SU-DHL-6 (cell line): ENCODE results near the gene ZNF709.

Source experiments
- CTCF ChIP-seq: fragments of 200-600 bp; sonication (generic); IDR thresholded peaks from one replicate; pipeline ENCODE4 v1.5.1; 2017; ENCODE audit warnings: antibody characterized with exemption, mild to moderate bottlenecking, low read length, moderate library complexity; ENCODE audit not compliant: insufficient read depth, poor library complexity, severe bottlenecking
- EZH2phosphoT487 ChIP-seq: fragments of 200-600 bp; sonication (generic), shearing (Covaris generic); conservative IDR thresholded peaks from 2 replicates; pipeline ENCODE4 v1.6.1; 2018; ENCODE audit warnings: mild to moderate bottlenecking, antibody characterized with exemption, low read length, moderate library complexity, mixed read lengths

- no peak for TF ChIP-seq CTCF
- TF ChIP-seq EZH2phosphoT487, result no peak
Observed at GRCh38 chr19:12425236-12425887, 59.3 kb downstream of the ZNF709 start.
